GM19452 (cell line): Measurements from ENCODE around the gene P4HA3.

Source experiments
- ATAC-seq: cut with Tn5 transposase; IDR thresholded peaks from one replicate; pipeline ENCODE4 v1.9.1; 2021; ENCODE audit not compliant: unreplicated experiment

P4HA3 gene

DNA sequence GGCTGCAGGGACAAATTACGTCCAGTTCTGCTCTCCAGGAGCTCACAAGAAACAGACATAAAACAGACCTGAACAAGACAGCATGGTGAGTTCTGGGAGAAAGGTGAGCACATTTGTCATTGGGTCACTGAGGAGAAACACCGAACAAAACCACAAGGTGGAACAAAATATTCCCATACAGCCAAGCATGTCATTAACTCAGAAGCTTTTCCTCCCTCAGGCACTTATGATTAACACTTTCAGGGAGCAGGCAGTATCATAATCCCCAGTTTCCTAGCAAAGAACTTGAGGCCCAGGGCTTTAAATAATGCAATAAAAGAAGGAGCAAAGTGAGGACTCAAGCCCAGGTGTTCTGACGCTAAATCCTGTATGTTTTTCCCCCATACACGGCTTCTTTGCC is 43.0 kb downstream of the P4HA3 start:
- no peak for ATAC-seq

DNA sequence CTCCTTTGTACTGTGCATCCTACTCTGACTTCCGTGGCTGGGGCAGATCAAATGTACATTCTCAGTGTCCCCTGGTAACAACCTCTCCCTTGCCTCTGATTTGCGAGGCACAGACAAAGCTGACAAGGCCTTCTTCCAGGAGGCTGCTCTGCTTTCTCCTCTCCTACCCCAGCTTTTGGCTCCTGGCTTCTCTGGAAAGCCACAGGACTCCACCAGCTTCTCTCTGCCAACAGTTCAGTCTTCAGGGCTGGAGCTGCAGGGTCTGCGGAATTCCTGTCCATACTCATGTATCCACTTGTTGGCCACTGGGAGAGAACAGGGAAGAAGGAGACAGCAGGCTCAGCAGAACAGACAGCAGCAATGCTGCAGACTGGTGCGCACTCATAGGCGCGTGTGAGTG is 44.4 kb downstream of the P4HA3 start:
- ATAC-seq, result no peak

DNA sequence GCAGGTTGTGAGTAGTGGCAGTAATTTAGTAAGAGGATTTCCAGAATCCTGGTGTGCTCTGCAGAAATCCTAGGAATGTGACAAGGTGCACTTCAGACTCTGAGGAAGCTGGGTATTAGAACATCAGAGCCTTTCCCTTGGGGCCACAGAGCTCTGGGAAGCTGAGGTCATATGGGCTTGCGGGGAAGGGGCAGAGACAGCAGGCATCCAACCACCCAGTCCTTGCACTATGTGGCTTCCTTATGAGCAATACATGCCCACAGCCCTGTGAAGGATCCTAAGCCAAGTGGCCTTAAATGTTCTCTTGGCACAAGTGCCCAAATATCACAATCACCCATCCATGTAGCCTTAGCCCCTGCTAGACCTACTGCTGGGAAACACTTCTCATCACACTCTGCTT is 46.2 kb downstream of the P4HA3 start:
- no peak for ATAC-seq

DNA sequence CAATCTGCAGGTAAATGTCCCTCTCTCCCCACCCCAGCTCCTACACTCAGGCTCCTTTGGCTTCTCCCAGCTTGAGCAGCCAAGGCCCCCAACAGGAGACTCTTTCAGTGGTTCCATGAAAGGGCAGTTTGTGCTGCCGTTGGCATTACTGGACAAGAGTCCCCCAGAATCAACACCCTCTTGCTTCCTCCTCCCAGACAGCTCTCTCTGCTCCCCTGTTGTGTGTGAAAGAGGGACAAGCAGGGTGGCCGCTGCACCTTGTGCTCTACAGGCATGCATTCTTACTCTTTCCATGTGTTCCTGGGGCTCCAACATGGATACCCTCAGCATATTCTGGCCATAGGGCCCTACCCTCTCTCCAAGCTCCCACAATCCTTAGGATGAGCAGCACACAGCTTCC is 48.7 kb downstream of the P4HA3 start:
- no peak for ATAC-seq

DNA sequence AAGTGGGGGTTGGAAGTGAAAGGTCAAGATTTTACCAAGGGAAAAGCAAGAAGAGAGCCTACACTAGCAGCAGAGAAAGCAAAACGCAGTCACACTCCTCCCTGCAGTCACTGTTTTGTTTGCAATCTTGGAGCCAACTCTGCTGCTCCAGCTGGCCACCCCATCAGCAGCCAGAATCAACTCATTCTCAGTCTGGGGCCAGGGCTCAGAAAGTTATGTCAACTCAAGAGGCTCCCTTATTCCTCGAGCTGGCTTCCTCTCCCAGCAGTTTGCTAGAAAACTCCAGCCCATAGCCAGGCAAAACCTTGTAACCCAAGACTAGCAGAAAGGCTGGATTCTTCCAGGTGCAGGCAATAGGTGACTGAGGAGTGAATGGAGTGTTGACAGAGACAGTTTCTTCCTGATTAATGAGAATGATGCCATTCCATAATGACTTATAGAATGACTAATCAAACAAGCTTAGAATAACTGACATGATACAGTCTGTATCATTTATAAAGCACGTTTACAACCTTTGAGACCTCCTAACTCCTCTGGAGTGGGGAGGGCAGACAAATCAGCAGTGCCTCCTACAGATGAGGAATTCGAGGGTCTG is 53.4 kb downstream of the P4HA3 start:
- ATAC-seq, result no peak

DNA sequence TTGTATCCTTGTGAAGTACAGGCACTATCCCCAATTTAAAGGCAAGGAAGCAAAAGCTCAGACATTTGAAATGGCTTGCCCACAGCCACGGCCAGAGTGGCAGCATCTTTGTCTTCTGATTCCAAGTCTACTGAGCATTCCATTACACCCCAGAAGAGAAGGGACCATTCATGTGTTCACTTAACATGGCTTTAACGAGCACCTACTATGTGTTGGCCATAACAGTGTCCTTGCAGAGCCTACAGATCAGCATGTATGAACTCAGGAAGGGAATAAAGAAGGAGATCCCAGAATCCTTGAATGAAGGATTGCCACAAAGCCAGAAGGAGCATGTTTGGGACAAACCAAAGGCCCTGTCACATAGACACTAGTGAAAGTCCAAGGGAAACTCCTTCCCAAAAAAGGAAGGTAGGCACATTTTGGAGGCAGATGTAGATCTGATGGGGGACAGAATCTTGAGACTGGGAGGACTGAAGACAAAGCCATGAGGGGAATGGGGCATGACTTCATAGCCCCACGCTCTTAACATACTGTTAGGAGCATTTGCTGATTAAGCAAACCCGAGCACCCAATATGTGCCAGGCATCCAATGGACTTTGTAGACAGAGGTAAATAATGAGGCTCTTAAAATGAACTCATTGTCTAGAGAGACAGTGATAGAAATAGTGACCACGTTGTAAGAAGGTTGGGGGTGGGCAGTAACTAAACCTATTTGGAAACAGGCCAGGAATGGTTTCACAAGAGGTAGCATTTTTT is 54.9 kb downstream of the P4HA3 start:
- no peak for ATAC-seq

DNA sequence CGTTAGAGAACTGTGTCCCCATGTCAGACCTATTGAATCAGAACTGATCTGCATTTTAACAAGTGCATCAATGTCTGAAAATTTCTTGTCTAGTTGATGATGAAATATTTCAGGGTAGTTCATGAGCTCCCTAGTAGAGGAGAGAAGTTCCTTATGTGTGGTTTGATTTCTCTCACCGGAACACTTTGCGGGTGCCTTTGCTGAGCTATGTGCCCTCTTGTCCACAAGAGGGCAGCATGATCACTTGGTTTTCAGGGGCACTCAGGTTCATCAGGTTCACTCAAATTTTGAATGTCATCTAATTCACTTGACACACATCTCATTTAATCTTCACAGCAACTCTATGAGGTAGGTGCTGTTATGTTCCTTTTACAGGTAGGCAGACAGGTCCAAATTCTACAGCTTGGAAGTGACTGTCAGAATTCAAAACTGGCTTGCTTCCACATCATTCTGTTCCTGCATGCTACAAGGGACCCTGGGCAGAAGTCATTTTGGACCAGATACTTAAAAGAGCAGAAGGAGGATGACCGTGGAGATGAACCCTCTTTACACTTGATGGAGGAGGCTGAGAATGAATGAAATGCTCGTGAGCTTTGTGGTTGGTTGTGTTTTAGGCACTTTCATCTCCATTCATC is 55.6 kb downstream of the P4HA3 start:
- ATAC-seq, result no peak

DNA sequence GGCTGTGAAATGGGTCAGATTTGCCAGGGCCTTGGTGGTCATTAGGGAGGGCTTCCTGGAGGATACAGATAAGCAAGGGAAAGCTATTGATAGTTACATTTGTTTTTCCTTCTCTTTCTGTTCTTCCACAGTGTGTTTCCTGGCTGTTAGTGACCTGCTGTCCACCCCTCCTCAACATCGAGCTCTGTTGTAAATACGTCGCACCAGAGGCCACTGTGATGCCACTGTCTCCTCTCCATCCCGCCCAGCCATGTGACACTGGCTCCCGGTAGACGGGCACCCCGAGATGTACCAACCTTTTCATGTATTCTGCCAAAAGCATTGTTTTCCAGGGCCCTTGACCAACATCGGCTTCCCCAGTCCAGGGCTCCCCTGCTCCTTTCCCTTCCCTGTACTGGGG is 58.1 kb downstream of the P4HA3 start:
- no peak for ATAC-seq

DNA sequence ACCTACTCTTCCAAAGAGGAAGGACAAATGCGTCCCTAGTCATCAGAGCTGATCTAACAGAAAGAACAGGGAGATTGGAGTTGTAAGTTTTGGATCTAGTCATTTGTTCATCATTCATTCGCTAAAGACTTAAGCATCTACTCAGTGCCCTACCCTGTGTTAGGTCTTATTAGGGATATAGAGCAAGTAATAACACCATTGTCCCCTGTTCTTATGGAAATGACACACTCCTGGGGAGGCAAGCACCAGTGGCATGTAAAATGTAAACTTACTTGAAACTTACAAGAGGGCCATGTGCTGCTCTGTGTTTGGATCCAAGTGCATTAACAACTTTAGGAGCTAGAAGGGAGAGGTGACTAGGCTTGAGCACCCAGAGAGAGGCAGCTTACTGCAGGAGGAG is 61.9 kb downstream of the P4HA3 start:
- no peak for ATAC-seq

DNA sequence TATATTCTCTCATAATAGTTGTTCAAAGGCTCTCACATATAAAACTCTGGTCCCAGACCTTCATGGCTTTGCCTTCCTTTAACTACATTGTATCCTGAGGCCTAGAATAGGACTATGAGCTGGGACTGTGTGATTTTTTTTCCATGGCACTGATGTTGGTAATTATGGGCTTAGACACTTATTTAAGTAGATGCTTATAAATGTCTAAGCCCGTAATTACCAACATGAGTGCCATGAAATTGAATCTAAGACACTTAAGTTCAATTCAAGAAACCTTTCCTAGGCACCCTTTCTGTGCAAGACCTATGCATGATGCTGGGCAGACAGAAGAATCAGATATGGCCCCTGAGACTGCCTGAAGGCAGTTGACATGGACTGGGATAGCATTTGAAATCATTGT is 63.0 kb downstream of the P4HA3 start:
- ATAC-seq, result no peak

DNA sequence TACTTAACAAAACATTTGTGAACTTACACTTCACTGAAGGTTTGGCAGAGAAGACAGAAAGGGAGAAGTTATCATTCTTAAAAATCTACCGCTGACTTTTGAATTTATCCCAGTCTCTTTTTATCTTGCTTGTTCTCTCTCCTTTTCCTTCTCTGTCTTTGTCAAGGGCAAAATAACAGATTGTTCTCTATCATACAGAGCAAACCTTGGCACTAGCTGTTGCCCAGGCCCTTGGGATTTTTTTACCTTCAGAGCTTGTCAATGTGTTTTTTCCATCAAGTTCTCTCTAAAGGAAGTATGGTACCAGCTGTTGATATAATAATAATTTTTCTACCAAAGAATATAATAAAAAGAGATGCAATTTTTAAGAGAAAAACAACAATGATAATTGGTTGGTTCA is 73.2 kb downstream of the P4HA3 start:
- ATAC-seq, result no peak

DNA sequence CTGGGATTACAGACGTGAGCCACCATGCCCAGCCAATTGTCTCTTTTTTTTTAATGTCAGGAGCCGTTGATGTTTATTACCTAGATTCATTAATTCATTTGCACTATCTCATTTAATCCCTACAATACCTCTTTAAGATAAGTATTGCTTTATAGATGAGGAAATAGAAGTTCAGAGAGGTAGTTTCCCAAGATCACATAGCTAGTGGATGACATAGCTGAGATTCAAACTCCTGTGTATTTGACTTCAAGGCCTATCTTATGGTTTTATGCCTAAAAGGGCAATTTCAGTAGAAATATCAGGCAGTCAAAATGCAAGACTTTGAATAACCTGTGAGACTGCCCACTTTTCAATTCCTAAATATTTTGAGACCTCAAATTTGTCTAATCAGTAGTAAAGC is 73.9 kb downstream of the P4HA3 start:
- ATAC-seq, result no peak

DNA sequence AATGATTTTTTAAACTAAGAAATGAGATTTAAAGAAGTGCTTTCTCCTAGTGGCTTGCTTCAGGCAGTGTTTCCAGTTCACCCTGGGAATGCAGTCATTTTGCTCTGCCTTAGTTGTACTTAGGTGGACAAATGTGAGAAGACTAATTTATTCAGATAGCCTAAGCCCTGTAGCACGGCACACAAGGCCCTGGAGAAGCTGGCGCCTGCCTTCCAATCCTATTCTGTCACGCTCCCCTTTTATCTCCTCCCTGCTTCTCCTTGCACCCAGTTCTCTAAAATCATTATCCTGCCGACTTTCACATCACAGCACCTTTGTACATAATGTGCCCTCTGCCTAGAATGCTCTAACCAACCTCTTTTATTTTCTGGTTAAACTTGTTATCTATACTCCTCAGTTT is 76.3 kb downstream of the P4HA3 start:
- no peak for ATAC-seq

DNA sequence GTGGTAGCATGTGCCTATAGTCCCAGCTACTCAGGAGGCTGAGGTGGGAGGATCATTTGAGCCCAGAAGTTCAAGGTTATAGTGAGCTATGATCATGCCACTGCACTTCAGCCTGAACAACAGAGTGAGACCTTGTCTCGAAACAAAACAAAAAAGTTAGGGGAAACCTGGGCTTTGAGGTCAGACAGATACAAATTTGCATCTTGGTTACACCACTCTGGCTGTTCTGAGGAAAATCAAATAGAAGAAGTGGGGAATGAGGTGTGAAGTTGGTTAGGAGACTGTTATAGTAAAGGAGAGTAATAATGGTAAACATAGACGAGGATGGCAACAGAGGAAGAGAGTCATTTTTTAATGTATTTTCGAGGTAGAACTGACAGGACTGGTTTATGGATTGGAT is 77.8 kb downstream of the P4HA3 start:
- ATAC-seq, result no peak

DNA sequence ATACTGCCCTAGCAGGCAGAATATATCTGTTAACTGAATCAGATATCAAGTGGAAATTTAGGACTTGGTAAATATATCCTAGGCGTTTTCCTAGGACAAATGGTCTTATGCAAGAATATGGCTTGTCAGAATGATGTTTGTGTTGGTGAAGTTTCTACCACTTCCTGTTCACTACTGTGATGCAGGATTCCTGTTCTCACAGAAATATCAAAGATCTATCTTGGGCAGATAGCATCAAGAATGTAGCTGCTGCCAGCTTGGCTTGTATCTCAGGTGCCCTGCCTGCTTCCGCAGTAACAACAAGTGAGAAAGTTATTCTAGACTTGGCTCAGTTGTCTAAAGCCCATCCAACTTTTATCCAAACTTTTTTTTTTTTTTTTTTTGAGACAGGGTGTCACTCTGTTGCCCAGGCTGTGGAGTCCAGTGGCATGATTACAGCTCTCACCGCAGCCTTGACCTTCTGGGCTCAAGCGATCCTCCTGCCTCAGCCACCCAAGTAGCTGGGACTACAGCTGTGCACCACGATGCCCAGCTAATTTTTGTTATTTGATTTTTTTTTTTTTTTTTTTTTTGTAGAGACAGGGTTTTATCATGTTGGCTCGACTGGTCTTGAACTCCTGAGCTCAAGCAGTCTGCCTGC is 79.0 kb downstream of the P4HA3 start:
- no peak for ATAC-seq

DNA sequence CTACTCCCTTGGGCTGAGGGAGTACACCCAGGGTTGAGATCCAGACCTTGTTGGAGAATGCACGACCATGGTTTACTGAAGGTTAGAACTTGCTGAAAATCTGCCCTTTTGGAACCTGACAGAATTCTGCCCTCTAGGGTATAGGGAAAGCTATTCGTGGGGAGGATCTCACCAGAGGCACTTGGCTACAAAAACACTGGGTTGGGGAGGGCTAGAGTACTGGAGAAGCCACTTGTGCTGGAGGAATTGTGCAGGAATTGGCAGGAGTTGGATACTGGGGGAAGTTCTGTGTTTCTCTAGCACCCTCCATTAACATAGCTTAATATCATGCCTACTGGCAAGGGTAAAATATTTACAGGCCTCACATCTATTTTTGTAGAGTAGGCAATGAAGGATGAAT is 84.5 kb downstream of the P4HA3 start:
- ATAC-seq, result no peak

DNA sequence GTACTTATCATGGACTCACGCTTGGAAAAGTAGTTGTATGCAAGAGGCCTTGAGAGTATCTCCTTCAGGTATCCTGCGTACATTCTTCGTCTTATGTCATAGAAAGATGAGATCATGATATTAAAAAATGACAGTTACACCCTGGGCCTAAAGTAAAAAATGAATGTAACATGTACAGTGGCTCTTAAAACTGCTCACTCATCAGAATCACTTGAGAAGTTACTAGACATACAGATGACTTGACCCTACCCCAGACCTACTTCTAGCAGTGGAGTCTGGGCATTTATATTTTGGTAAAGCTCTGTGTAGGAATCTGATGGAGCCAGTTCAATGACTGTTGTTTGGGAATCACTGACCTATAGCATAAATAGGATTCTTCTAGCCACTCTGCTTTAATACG is 85.9 kb downstream of the P4HA3 start:
- ATAC-seq, result no peak

DNA sequence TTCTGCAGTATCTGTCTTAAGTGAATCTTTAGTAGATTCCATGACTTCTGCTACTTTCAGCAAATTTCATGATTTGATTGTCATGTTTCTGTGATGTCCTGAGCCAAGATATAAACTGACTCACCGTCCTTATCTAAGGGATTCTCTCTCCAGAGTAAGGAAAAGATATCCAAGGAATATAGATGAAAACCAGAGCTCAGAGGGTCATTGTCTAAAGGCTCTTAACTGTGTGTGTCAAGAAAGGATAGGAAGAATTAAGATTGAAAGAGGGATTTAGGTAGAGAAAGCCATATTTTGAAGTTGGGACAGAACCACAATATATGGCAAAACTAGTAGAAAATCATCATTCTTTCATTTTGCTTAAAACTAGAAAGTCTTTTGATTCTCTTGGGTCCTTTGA is 89.6 kb downstream of the P4HA3 start:
- no peak for ATAC-seq

DNA sequence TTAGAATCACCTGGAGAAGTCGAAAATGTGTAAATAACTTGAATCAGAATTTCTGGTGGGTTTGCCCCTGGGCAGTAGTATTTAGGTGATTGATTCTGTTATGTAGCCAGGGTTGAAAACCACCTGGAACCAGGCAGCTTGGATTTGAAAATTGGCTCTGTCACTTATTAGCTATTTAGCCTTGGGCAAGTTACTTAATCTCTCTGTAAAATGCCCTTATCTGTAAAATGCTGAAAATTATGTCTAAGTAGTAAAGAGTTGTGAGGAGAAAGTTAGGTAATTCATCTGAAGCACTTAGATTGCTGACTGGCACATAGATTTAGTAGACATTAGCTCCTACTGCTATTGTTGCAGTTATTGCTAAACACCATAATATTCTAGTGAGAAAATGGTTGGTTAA is 91.1 kb downstream of the P4HA3 start:
- ATAC-seq, result no peak
